Measurements from ENCODE around the gene NOPCHAP1. TPM values are rescaled to one million over a fixed set of nuclear protein-coding genes. Genes with fewer than 3 reads are reported as not detected.

The NOPCHAP1 gene
- total RNA-seq, 1 experiment from 2014 or later: 25.6 TPM

DNA sequence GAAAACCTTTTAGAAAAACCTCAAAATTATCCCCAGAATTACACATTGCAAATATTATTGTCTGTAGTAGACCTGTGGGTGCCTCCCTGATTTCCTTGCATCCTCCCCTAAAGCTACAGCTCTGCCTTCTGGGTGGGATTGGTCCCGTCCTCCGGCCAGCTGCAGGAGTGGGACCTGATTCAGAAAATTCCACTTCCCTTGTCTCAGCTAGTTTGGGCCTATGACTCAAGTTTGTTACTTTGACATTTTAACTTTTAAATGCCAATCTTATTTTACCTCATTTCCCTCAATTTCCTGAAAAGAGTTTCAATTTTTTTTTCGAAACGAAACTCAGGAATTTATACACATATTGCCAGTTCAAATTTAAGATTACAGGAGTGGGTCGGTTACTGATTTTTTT is 14.8 kb upstream of the NOPCHAP1 start:
- H4K20me1 ChIP-seq (ENCODE audit: insufficient read depth): no peaks in the 10 kb centered on the region
- H3K27me3 ChIP-seq (ENCODE audit: insufficient read depth, low read length): no peaks in the 10 kb centered on the region
- intact Hi-C loops (cut with micrococcal nuclease): no loop called here
- ATAC-seq (no peak), DNase-seq (ENCODE audit: low read depth, low spot score) (no peak)
- CTCF ChIA-PET: no interaction called here
- H2AFZ ChIP-seq (ENCODE audit: low read depth, low read length, poor library complexity, severe bottlenecking): no peak overlapping the region
- TF ChIP-seq EZH2 (IDR thresholded peaks at IDR 0.05): no peak
- TF ChIP-seq EGR1 (IDR thresholded peaks at IDR 0.05; ENCODE audit: low read depth): no peak
- TF ChIP-seq YY1 (IDR thresholded peaks at IDR 0.05; ENCODE audit: extremely low read depth, insufficient replicate concordance, low read depth, low read length): no peak
- no peaks in the 10 kb centered on the region for H3K9me2 ChIP-seq (ENCODE audit: insufficient read depth)
- H3K4me1 ChIP-seq (ENCODE audit: control insufficient read depth in 1 of 2, insufficient read depth in 2 of 2, low read length in 2 of 2): peaks cover 0 to 14% of the 10 kb centered on the region in 2 experiments; a peak in 3 of 4 replicates
- no peaks in the 10 kb centered on the region for H3K36me3 ChIP-seq (ENCODE audit: control insufficient read depth in 1 of 2, insufficient read depth in 2 of 2, low read length in 2 of 2)
- BruUV-seq (replicated peaks): no TSS peak
- H3K27ac ChIP-seq (ENCODE audit: low read depth, low read length): no peak overlapping the region
- H3K9me3 ChIP-seq (ENCODE audit: control insufficient read depth in 1 of 2, insufficient read depth in 1 of 2, low read depth in 1 of 2, low read length in 2 of 2): no peaks in the 10 kb centered on the region
- POLR2A ChIA-PET: no interaction called here
- no peak overlapping the region for H3K4me3 ChIP-seq (replicated peaks in 1 of 2; ENCODE audit: low read depth in 1 of 2, low read length in 2 of 2)
- no peak overlapping the region for H3K4me2 ChIP-seq (ENCODE audit: low read length)
- H3K79me2 ChIP-seq (ENCODE audit: insufficient read depth, low read length): no peaks in the 10 kb centered on the region
- H3K9ac ChIP-seq (ENCODE audit: low read length): no peak overlapping the region
- RAD21 ChIA-PET (ENCODE audit: low non-redundant PET in 1 of 2, low total read pairs in 2 of 2, uncharacterized antibody in 2 of 2, unreplicated experiment in 2 of 2): no interaction called here

DNA sequence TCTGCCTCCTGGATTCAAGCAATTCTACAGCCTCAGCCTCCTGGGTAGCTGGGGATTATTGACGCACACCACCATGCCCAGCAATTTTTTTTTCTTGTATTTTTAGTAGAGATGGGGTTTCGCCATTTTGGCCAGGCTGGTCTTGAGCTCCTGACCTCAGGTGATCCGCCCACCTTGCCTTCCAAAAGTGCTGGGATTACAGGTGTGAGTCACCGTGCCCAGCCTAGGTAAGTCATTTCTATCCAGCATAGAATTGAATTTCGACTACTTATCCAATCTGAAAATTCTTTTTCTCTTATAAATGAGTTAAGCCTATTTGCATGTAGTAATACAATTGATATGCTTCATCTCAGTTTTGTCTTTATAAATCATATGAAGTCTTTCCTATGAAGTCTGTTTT is 12.9 kb upstream of the NOPCHAP1 start:
- Histone ChIP-seq H3K79me2 (ENCODE audit: insufficient read depth, low read length) (no peaks in the 10 kb centered on the region), H3K9ac (ENCODE audit: low read length) (no peak overlapping the region), H4K20me1 (ENCODE audit: insufficient read depth) (no peaks in the 10 kb centered on the region), H3K4me1 (ENCODE audit: control insufficient read depth in 1 of 2, insufficient read depth in 2 of 2, low read length in 2 of 2) (peaks cover 0 to 14% of the 10 kb centered on the region in 2 experiments; a peak in 3 of 4 replicates), H2AFZ (ENCODE audit: low read depth, low read length, poor library complexity, severe bottlenecking) (peak overlapping the region; percentile 37), H3K9me3 (ENCODE audit: control insufficient read depth in 1 of 2, insufficient read depth in 1 of 2, low read depth in 1 of 2, low read length in 2 of 2) (no peaks in the 10 kb centered on the region), H3K9me2 (ENCODE audit: insufficient read depth) (no peaks in the 10 kb centered on the region), H3K27me3 (ENCODE audit: insufficient read depth, low read length) (no peaks in the 10 kb centered on the region), H3K4me2 (ENCODE audit: low read length) (peak overlapping the region; percentile 7; the same call in 1 of the 2 replicates), H3K27ac (ENCODE audit: low read depth, low read length) (no peak overlapping the region), H3K36me3 (ENCODE audit: control insufficient read depth in 1 of 2, insufficient read depth in 2 of 2, low read length in 2 of 2) (no peaks in the 10 kb centered on the region), H3K4me3 (replicated peaks in 1 of 2; ENCODE audit: low read depth in 1 of 2, low read length in 2 of 2) (no peak overlapping the region)
- ATAC-seq: 0 out of 2 replicates have a peak, but pooled peaks have one; percentile 40
- POLR2A ChIA-PET: no interaction called here
- CTCF ChIA-PET: interaction anchor here (0.6 kb wide), 1 partner anchor 14 kb away, joined by 3 read pairs; no protein-coding TSS in a partner anchor
- intact Hi-C loops (cut with micrococcal nuclease): no loop called here
- BruUV-seq (replicated peaks): no TSS peak
- TF ChIP-seq SP1 (IDR thresholded peaks at IDR 0.05; ENCODE audit: low read depth): no peak
- TF ChIP-seq CBX3 (IDR thresholded peaks at IDR 0.05; ENCODE audit: low read depth): no peak
- no peak for TF ChIP-seq TCF7L2 (IDR thresholded peaks at IDR 0.05; ENCODE audit: borderline replicate concordance, extremely low read depth, insufficient read depth, insufficient read length)
- no peak for TF ChIP-seq JUND (IDR thresholded peaks at IDR 0.05)
- TF ChIP-seq FOSL1 (IDR thresholded peaks at IDR 0.05; ENCODE audit: low read depth): peak; percentile 30; the same call in 1 of the 2 replicates
- TF ChIP-seq EGR1 (IDR thresholded peaks at IDR 0.05; ENCODE audit: low read depth): peak; percentile 76
- no peak for TF ChIP-seq ELF1 (IDR thresholded peaks at IDR 0.05; ENCODE audit: borderline replicate concordance, low read depth)
- RAD21 ChIA-PET (ENCODE audit: low non-redundant PET in 1 of 2, low total read pairs in 2 of 2, uncharacterized antibody in 2 of 2, unreplicated experiment in 2 of 2): no interaction called here
- DNase-seq (ENCODE audit: low read depth, low spot score): no peak
